Pulmonary artery endothelial cell (primary cell): Measurements from ENCODE around the gene TAPBP. TPM values are rescaled to one million over a fixed set of nuclear protein-coding genes. Genes with fewer than 3 reads are reported as not detected.
"Not testable (repeated sequence)": the region's sequence is repeated elsewhere in the genome, so short reads cannot be mapped to it uniquely, and the experiment has no call there.

Experiments
- DNase-seq: peaks from one replicate; pipeline ENCODE4 v3.0.0-alpha.2; 2011; ENCODE audit warnings: low read depth, low spot score
- total RNA-seq: library from RNA; depleted of rRNA; stranded (reverse); fragments of >200 nt; gene quantifications from 2 replicates; pipeline ENCODE4 v1.2.3, GENCODE V29; 2014

The TAPBP gene
- 48.7 and 71.1 TPM in 2 replicates for total RNA-seq

- DNase-seq: no peak
Observed at GRCh38 chr6:33313709-33314514, at the start of gene TAPBP. TAPBP (minus strand) TSS chr6:33314078; CDS start chr6:33314041, 37 bp downstream.

DNA sequence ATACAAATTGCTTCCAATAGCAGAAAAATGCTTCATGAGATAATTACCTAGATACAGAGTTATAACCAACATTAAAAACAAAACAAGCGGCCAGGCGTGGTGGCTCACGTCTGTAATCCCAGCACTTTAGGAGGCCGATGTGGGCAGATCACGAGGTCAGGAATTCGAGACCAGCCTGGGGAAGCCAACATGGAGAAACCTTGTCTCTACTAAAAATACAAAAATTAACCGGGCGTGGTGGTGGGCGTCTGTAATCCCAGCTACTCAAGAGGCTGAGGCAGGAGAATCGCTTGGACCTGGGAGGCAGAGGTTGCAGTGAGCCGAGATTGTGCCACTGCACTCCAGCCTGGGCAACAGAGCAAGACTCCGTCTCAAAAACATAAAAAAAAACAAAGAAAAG is 49.6 kb upstream of the TAPBP start:
- DNase-seq: not testable (repeated sequence)

DNA sequence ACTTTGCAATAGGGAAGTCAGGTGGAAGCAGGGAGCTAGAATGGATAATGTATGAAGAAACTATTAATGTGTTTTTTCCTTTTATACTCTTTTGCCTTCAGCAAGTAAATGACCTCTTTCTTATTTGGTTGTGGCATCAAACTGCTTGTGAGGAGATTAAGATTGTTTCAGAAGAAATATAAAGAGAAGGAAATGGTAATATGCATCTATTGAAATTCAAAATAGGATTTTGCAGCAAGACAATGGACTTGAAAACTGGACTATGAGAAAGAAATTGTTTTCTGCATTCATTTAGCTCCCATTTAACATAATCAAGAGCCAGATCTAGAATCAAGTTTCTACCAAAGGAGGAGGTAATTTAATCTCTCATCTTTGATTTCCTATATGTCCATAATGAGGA is 45.5 kb upstream of the TAPBP start:
- DNase-seq: no peak

- DNase-seq: not testable (repeated sequence)
Observed at GRCh38 chr6:33357160-33357871, 43.4 kb upstream of the TAPBP start.

- DNase-seq: no peak
Observed at GRCh38 chr6:33356295-33356694, 42.4 kb upstream of the TAPBP start.

GRCh38 chr6:33355860-33356259 is 42.0 kb upstream of the TAPBP start:
- not testable (repeated sequence) for DNase-seq

DNA sequence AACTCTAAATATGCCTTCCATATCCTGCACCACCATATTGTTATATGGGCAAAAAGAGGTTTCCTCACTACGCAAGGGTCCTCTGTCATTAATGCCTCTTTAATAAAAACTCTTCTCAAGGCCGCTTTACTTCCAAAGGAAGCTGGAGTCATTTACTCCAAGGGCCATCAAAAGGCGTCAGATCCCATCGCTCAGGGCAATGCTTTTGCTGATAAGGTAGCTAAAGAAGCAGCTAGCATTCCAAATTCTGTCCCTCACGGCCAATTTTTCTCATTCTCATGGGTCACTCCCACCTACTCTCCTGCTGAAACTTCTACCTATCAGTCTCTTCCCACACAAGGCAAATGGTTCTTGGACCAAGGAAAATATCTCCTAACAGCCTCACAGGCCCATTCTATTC is 33.9 kb upstream of the TAPBP start:
- no peak for DNase-seq

GRCh38 chr6:33346972-33347371 is 33.1 kb upstream of the TAPBP start:
- DNase-seq: not testable (repeated sequence)

DNA sequence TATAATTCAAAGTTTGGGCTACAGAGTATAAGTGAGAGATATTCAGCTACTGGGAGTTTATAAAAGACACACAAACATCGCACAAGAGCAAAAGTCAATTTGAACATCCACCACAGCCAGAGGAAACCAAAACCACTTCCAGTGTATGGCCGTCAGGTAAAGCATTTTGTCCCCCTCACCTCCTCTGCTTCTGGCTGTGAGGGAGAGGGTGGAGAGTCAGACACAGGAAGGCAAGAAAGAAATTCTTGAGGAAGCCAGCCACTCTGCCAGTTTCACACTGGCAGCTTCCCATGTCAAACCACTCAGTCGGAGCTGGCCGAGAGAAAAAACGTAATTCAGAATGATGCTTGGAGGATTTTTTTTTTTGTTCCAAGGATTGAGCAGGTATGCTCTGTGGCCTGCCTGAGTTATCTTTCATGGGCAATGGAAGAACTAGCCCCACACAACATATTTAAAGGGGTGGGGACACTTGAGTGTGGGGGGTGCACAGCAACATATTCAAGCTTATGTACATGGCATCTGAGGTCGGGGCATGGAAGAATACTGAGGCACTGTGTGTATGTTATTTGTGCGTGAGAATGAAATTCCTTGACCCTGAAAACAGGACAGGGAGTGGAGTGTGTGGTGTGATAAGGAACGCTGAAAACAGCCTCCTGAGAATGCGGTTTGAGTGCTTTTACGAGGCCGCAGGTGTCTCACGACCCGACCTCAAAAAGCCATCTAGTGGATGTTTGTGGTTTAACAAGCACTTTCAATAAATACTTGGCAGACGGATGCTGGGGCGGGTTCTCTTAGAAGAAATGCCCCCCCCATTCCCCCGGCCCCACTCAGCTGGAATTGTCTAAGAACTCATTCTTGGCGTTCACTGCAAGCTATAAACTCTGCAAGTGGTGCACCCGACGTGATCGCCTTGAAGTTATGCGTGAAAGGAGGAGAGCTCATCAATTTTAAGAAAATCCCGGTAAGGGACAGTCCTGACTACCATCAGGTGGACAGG is 31.1 kb upstream of the TAPBP start:
- peak; percentile 33 for DNase-seq

DNA sequence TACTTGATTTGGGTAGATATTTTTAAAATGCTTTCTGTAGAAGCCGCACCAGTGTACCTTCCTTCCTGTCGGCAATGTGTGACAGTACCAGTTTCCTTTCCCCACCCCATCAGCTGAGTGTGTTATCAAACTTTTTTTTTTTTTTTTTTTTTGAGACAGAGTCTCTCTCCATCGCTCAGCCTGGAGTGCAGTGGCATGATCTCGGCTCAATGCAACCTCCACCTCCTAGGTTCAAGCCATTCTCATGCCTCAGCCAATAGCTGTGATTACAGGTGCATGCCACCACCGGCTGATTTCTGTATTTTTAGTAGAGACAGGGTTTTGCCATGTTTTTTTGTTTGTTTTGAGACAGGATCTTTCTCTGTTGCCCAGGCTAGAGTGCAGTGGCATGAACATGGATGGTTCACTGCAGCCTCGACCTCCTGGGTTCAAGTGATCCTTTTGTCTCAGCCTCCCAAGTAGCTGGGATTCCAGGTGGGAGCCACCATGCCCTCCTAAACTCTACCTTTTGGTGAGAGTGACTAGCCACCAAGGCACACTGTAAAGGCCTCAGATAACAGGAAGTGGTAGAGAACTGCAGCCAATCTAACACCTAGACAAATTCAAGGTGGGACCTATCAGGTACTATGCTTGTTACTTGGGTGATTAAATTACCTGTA is 30.2 kb upstream of the TAPBP start:
- DNase-seq: no peak

GRCh38 chr6:33343606-33343952 is 29.7 kb upstream of the TAPBP start:
- not testable (repeated sequence) for DNase-seq

DNA sequence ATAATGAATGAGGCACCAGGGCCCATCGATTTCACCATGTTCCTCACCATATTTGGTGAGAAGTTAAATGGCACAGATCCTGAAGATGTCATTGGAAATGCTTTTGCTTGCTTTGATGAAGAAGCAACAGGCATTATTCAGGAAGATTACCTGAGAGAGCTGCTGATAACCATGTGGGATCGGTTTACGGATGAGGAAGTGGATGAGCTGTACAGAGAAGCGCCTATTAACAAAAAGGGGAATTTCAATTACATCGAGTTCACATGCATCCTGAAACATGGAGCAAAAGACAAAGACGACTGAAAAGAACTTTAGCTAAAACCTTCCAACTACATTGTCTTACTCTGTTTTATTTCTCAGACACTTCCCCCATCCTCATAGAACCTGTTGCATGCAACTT is 25.3 kb upstream of the TAPBP start:
- DNase-seq: no peak

DNA sequence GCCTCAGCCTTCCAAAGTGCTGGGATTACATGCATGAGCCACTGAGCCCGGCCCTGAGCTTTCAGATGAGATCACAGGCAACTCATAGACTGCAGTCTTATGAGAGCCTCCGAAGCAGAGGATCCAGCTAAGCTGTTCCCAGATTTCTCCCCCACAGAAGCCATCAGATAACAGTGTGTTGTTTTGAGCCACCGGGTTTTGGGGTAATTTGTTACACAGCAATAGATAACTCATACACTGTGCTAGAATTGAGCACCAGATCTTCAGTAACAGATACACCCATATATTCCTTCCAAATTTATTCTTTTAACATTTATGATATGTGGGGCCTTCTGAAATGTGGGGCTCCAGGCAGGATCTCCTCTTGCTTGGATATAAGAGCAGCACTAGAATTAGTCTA is 22.6 kb upstream of the TAPBP start:
- no peak for DNase-seq

GRCh38 chr6:33335916-33336315 is 22.0 kb upstream of the TAPBP start:
- DNase-seq: no peak

GRCh38 chr6:33333666-33334065 is 19.8 kb upstream of the TAPBP start:
- no peak for DNase-seq

- DNase-seq: no peak
Observed at GRCh38 chr6:33330736-33331135, 16.9 kb upstream of the TAPBP start.

DNA sequence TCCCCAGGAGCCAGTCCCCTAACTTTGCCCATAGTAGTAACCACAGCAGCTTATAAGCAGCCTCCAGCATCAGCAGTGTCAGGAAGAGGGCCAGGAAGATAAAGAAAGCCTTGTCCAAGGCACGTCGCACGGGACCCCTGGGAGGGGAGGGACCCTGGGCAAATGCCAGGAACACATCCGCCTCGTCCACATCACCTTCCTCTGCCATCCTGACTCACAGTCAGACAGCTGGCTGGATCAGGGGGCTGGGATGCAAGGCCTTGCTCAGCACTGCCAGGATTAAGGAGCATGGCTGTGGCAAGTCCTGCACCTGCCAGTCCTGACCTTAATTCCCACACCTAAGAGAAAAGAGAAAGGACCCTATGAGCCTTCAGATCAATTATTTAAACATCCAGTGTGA is 15.2 kb upstream of the TAPBP start:
- DNase-seq: no peak

DNA sequence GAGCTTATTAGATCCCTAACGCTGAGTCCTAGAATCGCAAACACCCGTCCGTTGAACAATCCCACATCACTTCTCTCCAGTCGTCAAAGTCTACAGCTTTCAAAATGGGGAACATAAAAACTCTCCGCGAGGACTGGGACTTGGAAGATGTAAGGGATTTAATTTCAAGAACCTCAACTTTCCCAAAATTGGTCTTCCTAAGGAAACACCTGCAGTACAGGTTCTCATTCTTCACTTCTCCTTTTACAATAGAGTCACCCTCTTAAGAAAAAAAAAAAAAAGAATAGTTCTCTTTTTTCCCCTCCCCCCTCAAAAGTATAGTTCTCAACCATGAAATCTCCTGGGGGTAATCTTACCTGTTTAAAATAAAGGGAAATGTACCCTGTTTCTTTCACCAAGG is 10.2 kb upstream of the TAPBP start:
- no peak for DNase-seq

- no peak for DNase-seq
Observed at GRCh38 chr6:33323623-33323948, 9.7 kb upstream of the TAPBP start.

DNA sequence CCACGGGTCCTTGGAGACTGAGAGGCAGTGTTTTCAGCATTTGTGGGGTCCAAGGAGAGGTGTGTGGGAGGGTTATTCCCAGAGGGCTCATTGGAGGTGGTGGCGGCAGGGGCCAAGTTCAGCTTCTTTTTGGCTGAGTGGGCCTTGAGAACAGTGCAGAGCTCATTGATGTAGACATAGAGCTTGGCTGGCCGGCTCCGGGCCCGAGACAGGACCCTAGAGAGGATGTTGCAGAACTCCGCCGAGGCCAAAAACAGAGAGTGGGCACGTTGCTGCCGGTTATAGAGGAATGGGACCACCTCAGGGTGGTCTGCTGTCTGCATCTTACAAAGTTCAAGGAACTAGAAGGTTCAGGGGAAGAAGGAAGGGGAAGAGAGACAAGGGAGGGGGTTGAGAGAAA is 7.3 kb upstream of the TAPBP start:
- DNase-seq: no peak
